ENCODE data around the gene KRTAP10-2. TPM values are rescaled to one million over a fixed set of nuclear protein-coding genes. Genes with fewer than 3 reads are reported as not detected.
"Not testable (repeated sequence)": the region's sequence is repeated elsewhere in the genome, so short reads cannot be mapped to it uniquely, and the experiment has no call there.

Gene KRTAP10-2
- total RNA-seq, 1 experiment from 2014 or later = not detected

- H2AFZ ChIP-seq (ENCODE audit: low read length) = no peak overlapping the region
- no peaks in the 10 kb centered on the region for H3K36me3 ChIP-seq (ENCODE audit: insufficient read depth, low read length)
- H3K27me3 ChIP-seq (ENCODE audit: low read length) = no peaks in the 10 kb centered on the region
- peaks cover 6% of the 10 kb centered on the region for H3K4me1 ChIP-seq (ENCODE audit: low read length)
- H3K9ac ChIP-seq (ENCODE audit: low read length) = no peak overlapping the region
- H3K9me2 ChIP-seq (replicated peaks; ENCODE audit: insufficient read depth, low read length) = no peaks in the 10 kb centered on the region
- H3K9me3 ChIP-seq (ENCODE audit: low read length) = no peaks in the 10 kb centered on the region
- no peak overlapping the region for H3K4me3 ChIP-seq (ENCODE audit: low read length)
- H3K79me2 ChIP-seq (ENCODE audit: low read length) = no peaks in the 10 kb centered on the region
- no peak overlapping the region for H3K4me2 ChIP-seq (ENCODE audit: low read depth, low read length, poor library complexity, severe bottlenecking)
- H3K27ac ChIP-seq (ENCODE audit: low read length) = no peak overlapping the region
- H4K20me1 ChIP-seq (ENCODE audit: insufficient read depth, low read depth, low read length) = peaks cover 6% of the 10 kb centered on the region; the same call in 1 of the 2 replicates
- no peak for DNase-seq
Measured at GRCh38 chr21:44508426-44508710, 42.9 kb downstream of the KRTAP10-2 start.

- Histone ChIP-seq H3K4me3 (ENCODE audit: low read length) (no peak overlapping the region), H3K4me2 (ENCODE audit: low read depth, low read length, poor library complexity, severe bottlenecking) (no peak overlapping the region), H2AFZ (ENCODE audit: low read length) (no peak overlapping the region), H3K27me3 (ENCODE audit: low read length) (no peaks in the 10 kb centered on the region), H4K20me1 (ENCODE audit: insufficient read depth, low read depth, low read length) (peaks cover 6% of the 10 kb centered on the region; the same call in 1 of the 2 replicates), H3K79me2 (ENCODE audit: low read length) (no peaks in the 10 kb centered on the region), H3K9me2 (replicated peaks; ENCODE audit: insufficient read depth, low read length) (no peaks in the 10 kb centered on the region), H3K4me1 (ENCODE audit: low read length) (peaks cover 6% of the 10 kb centered on the region), H3K9ac (ENCODE audit: low read length) (no peak overlapping the region), H3K27ac (ENCODE audit: low read length) (no peak overlapping the region), H3K9me3 (ENCODE audit: low read length) (no peaks in the 10 kb centered on the region), H3K36me3 (ENCODE audit: insufficient read depth, low read length) (no peaks in the 10 kb centered on the region)
- no peak for DNase-seq
Measured at GRCh38 chr21:44507673-44508425, 43.5 kb downstream of the KRTAP10-2 start.

GRCh38 chr21:44506279-44507255, 44.7 kb downstream of the KRTAP10-2 start:
- peaks cover 6% of the 10 kb centered on the region; the same call in 1 of the 2 replicates for H4K20me1 ChIP-seq (ENCODE audit: insufficient read depth, low read depth, low read length)
- H3K9me3 ChIP-seq (ENCODE audit: low read length) = no peaks in the 10 kb centered on the region
- H3K27ac ChIP-seq (ENCODE audit: low read length) = no peak overlapping the region
- no peaks in the 10 kb centered on the region for H3K36me3 ChIP-seq (ENCODE audit: insufficient read depth, low read length)
- peaks cover 6% of the 10 kb centered on the region for H3K4me1 ChIP-seq (ENCODE audit: low read length)
- no peak overlapping the region for H3K9ac ChIP-seq (ENCODE audit: low read length)
- H3K4me2 ChIP-seq (ENCODE audit: low read depth, low read length, poor library complexity, severe bottlenecking) = no peak overlapping the region
- H3K9me2 ChIP-seq (replicated peaks; ENCODE audit: insufficient read depth, low read length) = no peaks in the 10 kb centered on the region
- H2AFZ ChIP-seq (ENCODE audit: low read length) = no peak overlapping the region
- H3K4me3 ChIP-seq (ENCODE audit: low read length) = no peak overlapping the region
- no peaks in the 10 kb centered on the region for H3K27me3 ChIP-seq (ENCODE audit: low read length)
- no peak for DNase-seq
- H3K79me2 ChIP-seq (ENCODE audit: low read length) = no peaks in the 10 kb centered on the region

GRCh38 chr21:44505673-44506278, 45.5 kb downstream of the KRTAP10-2 start:
- DNase-seq = no peak
- H3K27ac ChIP-seq (ENCODE audit: low read length) = no peak overlapping the region
- H3K9ac ChIP-seq (ENCODE audit: low read length) = no peak overlapping the region
- no peaks in the 10 kb centered on the region for H3K9me3 ChIP-seq (ENCODE audit: low read length)
- H3K4me1 ChIP-seq (ENCODE audit: low read length) = peaks cover 4% of the 10 kb centered on the region
- no peaks in the 10 kb centered on the region for H3K9me2 ChIP-seq (replicated peaks; ENCODE audit: insufficient read depth, low read length)
- no peaks in the 10 kb centered on the region for H3K79me2 ChIP-seq (ENCODE audit: low read length)
- H3K4me3 ChIP-seq (ENCODE audit: low read length) = no peak overlapping the region
- H4K20me1 ChIP-seq (ENCODE audit: insufficient read depth, low read depth, low read length) = peaks cover 6% of the 10 kb centered on the region; the same call in 1 of the 2 replicates
- H3K27me3 ChIP-seq (ENCODE audit: low read length) = no peaks in the 10 kb centered on the region
- H3K4me2 ChIP-seq (ENCODE audit: low read depth, low read length, poor library complexity, severe bottlenecking) = no peak overlapping the region
- H3K36me3 ChIP-seq (ENCODE audit: insufficient read depth, low read length) = no peaks in the 10 kb centered on the region
- H2AFZ ChIP-seq (ENCODE audit: low read length) = no peak overlapping the region

- Histone ChIP-seq H3K27me3 (ENCODE audit: low read length) (no peaks in the 10 kb centered on the region), H3K4me3 (ENCODE audit: low read length) (no peak overlapping the region), H3K9me3 (ENCODE audit: low read length) (no peaks in the 10 kb centered on the region), H3K79me2 (ENCODE audit: low read length) (no peaks in the 10 kb centered on the region), H3K9ac (ENCODE audit: low read length) (no peak overlapping the region), H4K20me1 (ENCODE audit: insufficient read depth, low read depth, low read length) (no peaks in the 10 kb centered on the region), H2AFZ (ENCODE audit: low read length) (no peak overlapping the region), H3K36me3 (ENCODE audit: insufficient read depth, low read length) (no peaks in the 10 kb centered on the region), H3K27ac (ENCODE audit: low read length) (no peak overlapping the region), H3K9me2 (replicated peaks; ENCODE audit: insufficient read depth, low read length) (no peaks in the 10 kb centered on the region), H3K4me2 (ENCODE audit: low read depth, low read length, poor library complexity, severe bottlenecking) (no peak overlapping the region), H3K4me1 (ENCODE audit: low read length) (no peaks in the 10 kb centered on the region)
- DNase-seq = no peak
Measured at GRCh38 chr21:44503901-44504399, 47.4 kb downstream of the KRTAP10-2 start.

- DNase-seq; H3K4me2 ChIP-seq (ENCODE audit: low read depth, low read length, poor library complexity, severe bottlenecking); H4K20me1 ChIP-seq (ENCODE audit: insufficient read depth, low read depth, low read length); H3K79me2 ChIP-seq (ENCODE audit: low read length); H3K4me1 ChIP-seq (ENCODE audit: low read length); H3K4me3 ChIP-seq (ENCODE audit: low read length); H3K36me3 ChIP-seq (ENCODE audit: insufficient read depth, low read length); H3K9me3 ChIP-seq (ENCODE audit: low read length); H2AFZ ChIP-seq (ENCODE audit: low read length); H3K9me2 ChIP-seq (replicated peaks; ENCODE audit: insufficient read depth, low read length); H3K27ac ChIP-seq (ENCODE audit: low read length); H3K27me3 ChIP-seq (ENCODE audit: low read length); H3K9ac ChIP-seq (ENCODE audit: low read length): not testable (repeated sequence)
Measured at GRCh38 chr21:44503006-44503889, 48.1 kb downstream of the KRTAP10-2 start.

- Histone ChIP-seq H3K27me3 (ENCODE audit: low read length) (no peaks in the 10 kb centered on the region), H3K4me3 (ENCODE audit: low read length) (no peak overlapping the region), H4K20me1 (ENCODE audit: insufficient read depth, low read depth, low read length) (no peaks in the 10 kb centered on the region), H3K27ac (ENCODE audit: low read length) (no peak overlapping the region), H3K9me3 (ENCODE audit: low read length) (no peaks in the 10 kb centered on the region), H3K9me2 (replicated peaks; ENCODE audit: insufficient read depth, low read length) (no peaks in the 10 kb centered on the region), H3K4me2 (ENCODE audit: low read depth, low read length, poor library complexity, severe bottlenecking) (no peak overlapping the region), H2AFZ (ENCODE audit: low read length) (no peak overlapping the region), H3K79me2 (ENCODE audit: low read length) (no peaks in the 10 kb centered on the region), H3K36me3 (ENCODE audit: insufficient read depth, low read length) (no peaks in the 10 kb centered on the region), H3K4me1 (ENCODE audit: low read length) (no peaks in the 10 kb centered on the region), H3K9ac (ENCODE audit: low read length) (no peak overlapping the region)
- DNase-seq = no peak
Measured at GRCh38 chr21:44502171-44502958, 48.9 kb downstream of the KRTAP10-2 start.

Data from Karpas-422 (cell line).